B cell (primary cell): ENCODE data around the gene CATSPERD.
"Not testable (repeated sequence)": the region's sequence is repeated elsewhere in the genome, so short reads cannot be mapped to it uniquely, and the experiment has no call there.

Experiments
- EZH2 ChIP-seq: IDR thresholded peaks from 2 replicates; pipeline ENCODE4 v1.6.1; 2012; ENCODE audit warnings: borderline replicate concordance, low read depth, mild to moderate bottlenecking, moderate library complexity, low read length; ENCODE audit not compliant: insufficient read depth, poor library complexity, severe bottlenecking
- TF ChIP-seq, protein P1 (sequence below): fragments of 200-600 bp; IDR thresholded peaks from one replicate; pipeline ENCODE4 v1.8.0; 2022; ENCODE audit warnings: antibody characterized with exemption, mild to moderate bottlenecking

DNA sequence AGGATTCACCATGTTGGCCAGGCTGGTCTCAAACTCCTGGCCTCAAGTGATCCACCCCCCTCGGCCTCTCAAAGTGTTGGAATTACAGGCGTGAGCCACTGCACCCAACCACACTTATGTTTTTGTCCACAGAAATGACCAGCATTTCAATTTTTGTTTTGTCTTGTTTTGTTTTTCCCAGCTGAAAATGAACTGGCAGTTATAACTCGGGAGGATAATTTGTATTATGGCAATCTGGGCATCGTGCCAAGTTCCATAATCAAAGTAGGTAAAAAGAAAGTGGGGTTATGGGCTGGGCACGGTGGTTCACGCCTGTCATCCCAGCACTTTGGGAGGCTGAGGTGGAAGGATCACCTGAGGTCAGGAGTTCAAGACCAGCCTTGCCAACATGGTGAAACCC, 28.5 kb downstream of the CATSPERD start:
- TF ChIP-seq, protein P1, sequence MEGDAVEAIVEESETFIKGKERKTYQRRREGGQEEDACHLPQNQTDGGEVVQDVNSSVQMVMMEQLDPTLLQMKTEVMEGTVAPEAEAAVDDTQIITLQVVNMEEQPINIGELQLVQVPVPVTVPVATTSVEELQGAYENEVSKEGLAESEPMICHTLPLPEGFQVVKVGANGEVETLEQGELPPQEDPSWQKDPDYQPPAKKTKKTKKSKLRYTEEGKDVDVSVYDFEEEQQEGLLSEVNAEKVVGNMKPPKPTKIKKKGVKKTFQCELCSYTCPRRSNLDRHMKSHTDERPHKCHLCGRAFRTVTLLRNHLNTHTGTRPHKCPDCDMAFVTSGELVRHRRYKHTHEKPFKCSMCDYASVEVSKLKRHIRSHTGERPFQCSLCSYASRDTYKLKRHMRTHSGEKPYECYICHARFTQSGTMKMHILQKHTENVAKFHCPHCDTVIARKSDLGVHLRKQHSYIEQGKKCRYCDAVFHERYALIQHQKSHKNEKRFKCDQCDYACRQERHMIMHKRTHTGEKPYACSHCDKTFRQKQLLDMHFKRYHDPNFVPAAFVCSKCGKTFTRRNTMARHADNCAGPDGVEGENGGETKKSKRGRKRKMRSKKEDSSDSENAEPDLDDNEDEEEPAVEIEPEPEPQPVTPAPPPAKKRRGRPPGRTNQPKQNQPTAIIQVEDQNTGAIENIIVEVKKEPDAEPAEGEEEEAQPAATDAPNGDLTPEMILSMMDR, result not testable (repeated sequence)
- TF ChIP-seq EZH2, result not testable (repeated sequence)
